COLO668 (cell line): ENCODE measurements around the gene SPTBN2.
A peak's percentile ranks its signal among the peaks of the same experiment; 100 is the strongest.

Experiments
- DNase-seq: peaks from one replicate; lab custom pipeline; 2025; ENCODE audit not compliant: unreplicated experiment; lab: John Stamatoyannopoulos, UW

The SPTBN2 gene

DNA sequence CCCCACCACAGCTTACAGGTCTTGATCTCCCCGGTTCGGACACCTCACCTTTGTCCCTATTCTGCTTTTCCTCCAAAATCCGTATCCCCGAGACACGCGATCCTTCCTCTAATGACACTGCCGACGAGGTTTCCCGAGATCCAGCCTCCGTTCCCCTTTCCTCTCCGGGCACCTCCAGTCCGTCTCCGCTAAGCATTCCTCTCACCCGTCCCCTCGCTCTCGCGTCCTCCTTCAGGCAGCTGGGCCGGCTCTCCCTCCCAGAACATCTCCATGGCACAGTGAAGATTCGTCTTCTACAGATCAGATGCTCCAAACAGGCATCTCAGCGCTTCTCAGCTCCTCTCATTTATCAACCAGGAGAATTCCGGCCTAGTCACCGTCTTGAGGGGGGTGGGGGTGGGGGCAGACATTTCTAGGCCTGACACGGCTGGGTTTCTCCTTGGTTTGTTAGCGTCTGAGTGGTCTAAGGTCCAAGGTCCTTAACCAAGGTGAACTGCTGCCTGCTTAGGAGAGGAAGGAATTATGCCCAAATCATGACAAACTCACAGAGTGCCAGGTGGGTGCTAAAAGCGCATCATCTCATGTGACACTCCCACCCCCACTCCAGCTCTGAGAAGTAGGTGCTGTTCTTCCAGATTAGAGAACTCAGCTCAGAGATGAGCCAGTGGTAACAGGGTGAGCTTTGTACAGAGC lies at the start of gene SPTBN2:
Gene SPTBN2 (minus strand): TSS at position 524 of the 693 bp plus-strand sequence. CDS start 7,976 bp downstream, outside the sequence.
- no peak for DNase-seq

GRCh38 chr11:66768818-66769217 lies 39.8 kb upstream of the SPTBN2 start:
- DNase-seq: no peak

- DNase-seq: no peak
Observed at GRCh38 chr11:66768088-66768521, 39.1 kb upstream of the SPTBN2 start.

DNA sequence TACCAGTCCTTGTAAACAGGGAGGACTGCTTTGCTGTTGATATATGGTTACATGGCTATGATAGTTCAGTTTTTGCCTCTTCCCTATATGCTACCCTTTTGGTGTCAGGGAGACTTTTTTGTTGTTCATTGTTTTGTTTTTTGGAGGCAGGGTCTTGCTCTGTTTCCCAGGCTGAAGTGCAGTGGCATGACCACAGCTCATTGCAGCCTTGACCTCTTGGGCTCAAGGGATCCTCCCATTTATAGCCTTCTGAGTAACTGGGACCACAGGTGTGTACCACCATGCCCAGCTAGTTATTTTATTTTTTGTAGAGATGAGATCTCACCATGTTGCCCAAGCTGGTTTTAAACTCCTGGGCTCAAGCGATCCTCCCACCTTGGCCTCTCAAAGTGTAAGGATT lies 38.6 kb upstream of the SPTBN2 start:
- no peak for DNase-seq

GRCh38 chr11:66766681-66767080 lies 37.7 kb upstream of the SPTBN2 start:
- DNase-seq: no peak

- DNase-seq: no peak
Observed at GRCh38 chr11:66762088-66762487, 33.1 kb upstream of the SPTBN2 start.

DNA sequence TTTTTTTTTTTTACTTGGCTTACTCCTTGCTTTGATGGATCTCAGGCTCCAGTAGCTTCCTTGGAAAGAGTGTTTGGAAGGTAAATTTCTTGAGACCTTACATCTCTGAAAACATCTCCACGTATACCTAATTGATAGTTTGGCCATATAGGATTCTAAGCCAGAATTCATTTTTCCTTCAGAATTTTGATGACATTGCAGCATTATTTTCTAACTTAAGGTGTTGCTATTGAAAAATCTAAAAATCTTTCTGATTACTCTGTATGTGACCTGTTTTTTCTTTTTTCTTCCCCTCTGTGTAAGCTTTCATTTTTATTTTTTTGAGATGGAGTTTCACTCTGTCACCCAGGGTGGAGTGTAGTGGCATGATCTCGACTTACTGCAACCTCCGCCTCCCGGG lies 23.1 kb upstream of the SPTBN2 start:
- no peak for DNase-seq

DNA sequence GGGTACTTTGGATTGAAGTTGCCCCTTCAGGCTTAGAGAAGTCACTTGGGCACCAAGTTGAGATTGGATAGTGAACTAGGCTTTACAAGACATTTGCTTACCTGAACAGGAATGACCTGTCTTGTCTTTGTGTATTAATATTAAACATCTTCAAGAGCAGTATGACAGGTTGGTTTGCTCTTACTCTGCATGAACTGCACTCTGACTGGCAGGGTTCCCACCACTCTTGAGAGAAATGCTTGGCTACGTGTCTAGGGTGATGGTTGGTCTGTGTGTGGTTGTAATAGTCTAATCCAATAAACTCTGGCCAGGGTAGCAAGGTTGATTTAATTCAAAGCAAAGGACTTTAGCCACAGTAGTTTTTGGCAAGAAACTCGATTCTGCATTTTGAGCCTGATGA lies 20.1 kb upstream of the SPTBN2 start:
- no peak for DNase-seq

GRCh38 chr11:66747480-66747879 lies 18.5 kb upstream of the SPTBN2 start:
- no peak for DNase-seq

GRCh38 chr11:66745356-66746235 lies 16.6 kb upstream of the SPTBN2 start:
- peak; percentile 77 for DNase-seq

GRCh38 chr11:66744485-66745355 lies 15.7 kb upstream of the SPTBN2 start:
- peak; percentile 94 for DNase-seq

DNA sequence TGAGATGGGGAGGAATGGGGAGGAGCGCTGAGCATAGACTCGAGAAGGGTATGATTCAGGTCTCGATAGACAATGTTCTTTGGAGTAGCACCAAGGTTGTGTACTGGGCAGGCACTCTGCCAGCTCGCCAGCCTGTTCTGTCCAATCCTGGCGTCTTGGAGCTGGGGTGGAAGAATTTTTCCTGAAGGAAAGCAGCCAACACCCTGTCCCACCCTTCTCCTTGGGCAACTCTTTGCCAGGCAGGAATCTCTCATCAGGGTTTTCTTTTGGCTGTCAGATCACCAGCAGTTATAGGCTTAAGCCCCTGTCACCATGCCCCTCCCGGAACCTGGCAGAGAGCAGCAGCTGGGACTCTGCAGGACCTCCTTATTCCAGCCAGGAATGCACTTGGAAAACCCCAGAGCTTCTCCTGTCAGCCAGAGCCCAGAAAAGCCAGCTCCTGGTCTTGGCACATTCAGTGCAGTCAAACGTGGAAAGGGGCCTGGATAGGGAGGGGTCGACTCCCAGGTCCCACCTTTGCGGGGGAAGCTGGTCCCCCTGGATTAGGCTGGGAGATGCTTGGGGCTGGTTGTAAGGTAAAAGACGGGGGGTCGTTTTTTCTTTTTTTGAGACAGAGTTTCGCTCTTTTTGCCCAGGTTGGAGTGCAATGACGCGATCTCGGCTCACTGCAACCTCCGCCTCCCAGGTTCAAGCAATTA lies 14.4 kb upstream of the SPTBN2 start:
- no peak for DNase-seq

DNA sequence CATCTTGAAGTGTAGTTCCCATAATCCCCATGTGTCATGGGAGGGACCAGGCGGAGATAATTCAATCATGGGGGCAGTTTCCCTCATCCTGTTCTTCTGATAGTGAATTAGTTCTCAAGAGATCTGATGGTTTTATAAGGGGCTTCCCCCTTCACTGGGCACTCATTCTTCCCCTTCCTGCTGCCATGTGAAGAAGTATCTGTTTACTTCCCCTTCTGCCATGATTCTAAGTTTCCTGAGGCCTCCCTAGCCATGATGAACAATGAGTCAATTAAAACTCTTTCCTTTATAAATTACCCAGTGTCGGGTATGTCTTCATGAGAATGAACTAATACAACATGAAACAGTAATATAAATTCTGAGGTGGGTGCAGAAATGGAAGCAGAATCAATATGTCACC lies 12.1 kb upstream of the SPTBN2 start:
- no peak for DNase-seq

GRCh38 chr11:66739983-66740382 lies 11.0 kb upstream of the SPTBN2 start:
- DNase-seq: no peak

DNA sequence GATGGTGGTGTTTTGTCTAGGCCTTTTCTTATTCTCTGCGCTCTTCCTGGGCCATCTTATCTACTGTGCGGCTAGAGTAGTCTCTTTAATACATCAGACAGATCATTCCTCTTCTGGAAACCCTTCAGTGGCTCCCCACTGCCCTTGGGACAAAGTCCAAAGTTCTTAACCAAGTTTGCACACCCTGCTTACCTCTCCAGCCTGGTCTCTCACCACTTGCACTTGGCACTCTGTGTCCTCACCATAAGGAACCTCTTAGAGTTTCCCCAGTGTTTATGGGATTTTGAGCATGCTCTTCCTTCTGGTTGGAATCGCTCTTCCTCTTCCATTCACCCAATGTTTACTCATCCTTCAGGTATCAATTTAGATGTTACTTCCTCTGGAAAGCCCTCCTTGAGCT lies 5.2 kb upstream of the SPTBN2 start:
- no peak for DNase-seq

DNA sequence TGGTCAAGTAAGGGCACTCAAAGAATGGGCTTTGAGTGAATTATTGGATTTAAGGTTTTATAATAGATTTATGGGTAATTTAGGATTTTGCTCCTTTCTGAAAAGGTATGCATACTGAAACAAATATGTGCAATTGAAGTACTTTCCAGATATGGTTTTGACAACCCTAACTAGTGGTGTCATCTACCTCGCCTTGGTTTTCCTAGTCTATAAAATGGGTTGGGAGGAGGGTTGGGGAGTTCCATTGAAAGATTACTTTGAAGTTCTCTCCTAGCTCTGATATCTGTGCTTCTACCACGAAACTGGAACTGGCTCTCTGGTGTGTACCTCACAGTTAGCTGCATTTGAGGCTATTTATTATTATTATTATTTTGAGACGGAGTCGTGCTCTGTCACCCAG lies 431 bp upstream of the SPTBN2 start:
- DNase-seq: no peak

- peak; percentile 70 for DNase-seq
Observed at GRCh38 chr11:66728038-66728692, 851 bp downstream of the SPTBN2 start.

GRCh38 chr11:66727282-66728037 lies 1.6 kb downstream of the SPTBN2 start:
- DNase-seq: peak; percentile 65

DNA sequence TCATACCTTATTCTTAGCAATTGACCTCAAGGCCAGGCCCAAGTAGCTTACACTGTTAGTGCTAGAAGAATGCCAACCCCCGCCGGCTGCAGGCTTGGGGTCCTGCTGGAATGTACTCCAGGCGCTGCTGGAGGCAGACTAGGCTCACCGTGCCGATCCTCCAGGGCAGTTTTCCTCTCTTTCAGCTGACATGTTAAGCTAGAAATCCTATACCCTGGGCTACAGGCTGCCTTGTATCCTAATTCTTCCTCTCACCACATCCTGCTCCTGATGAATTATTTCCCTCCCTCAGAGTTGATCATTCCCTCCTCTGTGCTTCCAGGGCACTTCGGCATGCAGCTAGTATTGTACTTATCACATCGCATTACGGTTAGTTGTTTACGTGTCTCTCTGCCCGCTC lies 3.4 kb downstream of the SPTBN2 start:
- DNase-seq: no peak
